Endothelial cell of umbilical vein (primary cell): ENCODE data around the gene GKN2. TPM values are rescaled to one million over a fixed set of nuclear protein-coding genes. Genes with fewer than 3 reads are reported as not detected.

Source experiments
- BruUV-seq: library from RNA; stranded (reverse); fragments of 400-500 nt; replicated peaks from 2 replicates; lab custom pipeline; 2021; lab: Mats Ljungman, UMichigan
- CTCF ChIA-PET: fragments of 300-600, 350-600 bp; sonication (Branson Sonifier 250); formaldehyde crosslinking; loops from one replicate; lab custom pipeline; 2021; ENCODE audit warnings: antibody characterized with exemption, inconsistent platforms; lab: Charles Lee
- POLR2A ChIA-PET: fragments of 300-600, 350-600 bp; sonication (Branson Sonifier 250); formaldehyde crosslinking; loops from one replicate; lab custom pipeline; 2021; ENCODE audit warnings: antibody characterized with exemption, inconsistent platforms; lab: Charles Lee
- DNase-seq: peaks from one replicate; pipeline ENCODE4 v3.0.0-alpha.2; 2011; ENCODE audit warnings: low read depth, low spot score
- FAIRE-seq: peaks from 2 replicates; lab custom pipeline; 2011; peaks lifted over from hg19 to GRCh38; lab: Jason Lieb, UNC
- H2AFZ ChIP-seq: 2 replicates; pipeline ENCODE4 v1.6.0; 2012; ENCODE audit warnings: low read depth, low read length, control low read depth, inconsistent platforms
- H3K27ac ChIP-seq: 2 replicates; pipeline ENCODE4 v1.5.1; 2011; ENCODE audit warnings: low read depth, mild to moderate bottlenecking, control low read depth, low read length, moderate library complexity; ENCODE audit not compliant: insufficient read depth
- H3K27me3 ChIP-seq, 2 experiments: 2 replicates each; pipeline versions ENCODE4 v1.6.0 to v1.6.1; 2011; ENCODE audit warnings: low read length in 2 of 2, mixed read lengths in 1 of 2; ENCODE audit not compliant: control insufficient read depth in 2 of 2, insufficient read depth in 2 of 2
- H3K36me3 ChIP-seq, 2 experiments: 2 replicates in 1 of 2; 3 replicates in 1 of 2; pipeline ENCODE4 v1.5.1; 2011; ENCODE audit warnings: low read length in 2 of 2, mild to moderate bottlenecking in 1 of 2, moderate library complexity in 1 of 2; ENCODE audit not compliant: control insufficient read depth in 2 of 2, insufficient read depth in 2 of 2; ENCODE audit errors: extremely low read depth in 1 of 2
- H3K4me1 ChIP-seq: 3 replicates; pipeline ENCODE4 v1.5.1; 2011; ENCODE audit warnings: mild to moderate bottlenecking, low read length; ENCODE audit not compliant: control insufficient read depth, insufficient read depth; ENCODE audit errors: extremely low read depth
- H3K4me2 ChIP-seq: 2 replicates; pipeline ENCODE4 v1.6.1; 2011; ENCODE audit warnings: low read length, control low read depth, mixed read lengths; ENCODE audit not compliant: insufficient read depth
- H3K4me3 ChIP-seq, 3 experiments: fragments of 200-600 bp in 1 of 3; sonication (generic), shearing (Covaris generic) in 1 of 3; replicated peaks in 1 of 3; 2 replicates each; pipeline ENCODE4 v1.5.1; 2011 to 2016; ENCODE audit warnings: control low read depth in 3 of 3, low read length in 3 of 3, mild to moderate bottlenecking in 2 of 3, inconsistent platforms in 1 of 3, low read depth in 1 of 3, moderate library complexity in 1 of 3; ENCODE audit not compliant: insufficient read depth in 1 of 3
- H3K79me2 ChIP-seq: 2 replicates; pipeline ENCODE4 v1.6.0; 2012; ENCODE audit warnings: low read length, inconsistent platforms; ENCODE audit not compliant: control insufficient read depth, insufficient read depth
- H3K9ac ChIP-seq: replicated peaks from 2 replicates; pipeline ENCODE3; 2011; ENCODE audit warnings: low read length, control low read depth; ENCODE audit not compliant: insufficient read depth; ENCODE audit errors: extremely low read depth
- H3K9me1 ChIP-seq: replicated peaks from 3 replicates; pipeline ENCODE4 v1.6.0; 2011; ENCODE audit warnings: mild to moderate bottlenecking, low read length; ENCODE audit not compliant: control insufficient read depth, insufficient read depth; ENCODE audit errors: extremely low read depth
- H3K9me3 ChIP-seq: replicated peaks from 2 replicates; pipeline ENCODE4 v1.5.1; 2012; ENCODE audit warnings: low read length, inconsistent platforms; ENCODE audit not compliant: control insufficient read depth, insufficient read depth
- H4K20me1 ChIP-seq: replicated peaks from 2 replicates; pipeline ENCODE3; 2011; ENCODE audit warnings: mild to moderate bottlenecking, low read length; ENCODE audit not compliant: control insufficient read depth, insufficient read depth; ENCODE audit errors: extremely low read depth
- CTCF ChIP-seq, 2 donors: IDR thresholded peaks; 1 replicate in 1 of 2; 2 replicates in 1 of 2; pipeline ENCODE4 v1.5.1; 2011; ENCODE audit warnings: low read length in 2 of 2, mild to moderate bottlenecking in 2 of 2, moderate library complexity in 2 of 2, control low read depth in 1 of 2, inconsistent platforms in 1 of 2, low read depth in 1 of 2; ENCODE audit not compliant: insufficient read depth in 1 of 2; ENCODE audit errors: extremely low read depth in 1 of 2
- EZH2 ChIP-seq: IDR thresholded peaks from 2 replicates; pipeline ENCODE4 v1.6.1; 2012; ENCODE audit warnings: borderline replicate concordance, low read depth, mild to moderate bottlenecking, moderate library complexity, low read length, inconsistent platforms; ENCODE audit not compliant: severe bottlenecking
- FOS ChIP-seq: IDR thresholded peaks from 2 replicates; pipeline ENCODE4 v1.6.1; 2011; ENCODE audit warnings: mild to moderate bottlenecking, low read length, moderate library complexity, borderline replicate concordance; ENCODE audit not compliant: insufficient read depth
- GATA2 ChIP-seq: IDR thresholded peaks from 2 replicates; pipeline ENCODE4 v1.7.0; 2011; ENCODE audit warnings: low read depth, mild to moderate bottlenecking, moderate library complexity, mixed read lengths, low read length; ENCODE audit not compliant: insufficient read length, insufficient read depth
- JUN ChIP-seq: IDR thresholded peaks from 2 replicates; pipeline ENCODE4 v1.6.1; 2011; ENCODE audit warnings: borderline replicate concordance, low read depth; ENCODE audit not compliant: insufficient read length, insufficient read depth
- MAX ChIP-seq: IDR thresholded peaks from 2 replicates; pipeline ENCODE4 v1.6.1; 2011; ENCODE audit not compliant: insufficient read depth, insufficient read length
- MYC ChIP-seq: IDR thresholded peaks from one replicate; pipeline ENCODE4 v1.6.1; 2011; ENCODE audit warnings: mild to moderate bottlenecking, low read depth, low read length
- POLR2A ChIP-seq: IDR thresholded peaks from 2 replicates; pipeline ENCODE4 v1.6.1; 2012; ENCODE audit warnings: low read depth, mild to moderate bottlenecking, control low read depth, low read length
- POLR2AphosphoS5 ChIP-seq: IDR thresholded peaks from 2 replicates; pipeline ENCODE4 v1.6.1; 2012; ENCODE audit warnings: low read depth, mild to moderate bottlenecking, control low read depth, low read length, moderate library complexity; ENCODE audit not compliant: insufficient read depth
- dilution Hi-C: fragments of 300-500 bp; cut with MboI; formaldehyde crosslinking; loops from one replicate; pipeline ENCODE4 v1.15.0; 2019; ENCODE audit warnings: low sequenced_read_pairs; ENCODE audit not compliant: extremely low pct_ligation_motif_present
- intact Hi-C: fragments of 100-400 bp; cut with micrococcal nuclease; formaldehyde crosslinking; loops from one replicate; pipeline ENCODE4 v1.10.0; 2022
- polyA plus RNA-seq, 4 experiments: library from polyadenylated mRNA; depleted of rRNA in 3 of 4; stranded (reverse) in 3 of 4; unstranded in 1 of 4; fragments of >200 nt; gene quantifications; 2 replicates each; pipeline versions ENCODE4 v1.2.1 to v1.2.3, GENCODE V29; 2011 to 2012; ENCODE audit warnings: missing spikeins in 1 of 4
- total RNA-seq: library from RNA; stranded (reverse); gene quantifications from 2 replicates; pipeline ENCODE4 v1.2.3, GENCODE V29; 2021

The GKN2 gene
- total and polyA plus RNA-seq, 2 donors (not counting 3 experiments of a cell fraction or from before 2014, with no cell fraction given) = not detected

DNA sequence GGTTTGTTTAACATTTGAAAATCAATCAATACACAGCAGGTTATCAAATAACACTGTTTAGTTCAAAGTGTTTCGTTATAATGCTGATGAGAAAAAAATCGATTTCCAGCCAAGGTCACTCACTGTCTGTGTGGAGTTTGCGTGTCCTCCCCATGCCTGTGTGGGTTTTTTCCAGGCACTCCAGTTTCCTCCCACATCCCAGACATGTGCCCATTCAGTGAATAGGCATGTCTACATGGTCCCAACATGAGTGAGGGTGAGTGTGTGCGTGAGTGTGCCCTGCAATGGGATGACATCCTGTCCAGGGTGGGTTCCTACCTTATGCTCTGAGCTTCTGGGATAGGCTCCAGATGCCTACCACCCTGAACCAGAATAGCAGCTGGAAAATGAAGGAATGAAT, 8.7 kb upstream of the GKN2 start:
- H3K9me3 ChIP-seq = no peaks in the 10 kb centered on the region
- TF ChIP-seq FOS (no peak), POLR2A (no peak), GATA2 (no peak), MAX (no peak), JUN (no peak), MYC (no peak), CTCF (IDR thresholded peaks at IDR 0.05; ENCODE audit: extremely low read depth in 1 of 2, insufficient read depth in 1 of 2, low read depth in 1 of 2, low read length in 2 of 2) (no peak), EZH2 (no peak), POLR2AphosphoS5 (no peak)
- H3K4me3 ChIP-seq = no peak overlapping the region
- BruUV-seq = no TSS peak
- no peak overlapping the region for H3K27ac ChIP-seq
- H3K4me2 ChIP-seq = no peak overlapping the region
- intact Hi-C loops = no loop called here
- H2AFZ ChIP-seq = no peak overlapping the region
- peaks cover 4 to 7% of the 10 kb centered on the region in 2 experiments for H3K27me3 ChIP-seq
- POLR2A ChIA-PET = no interaction called here
- H4K20me1 ChIP-seq = no peaks in the 10 kb centered on the region
- H3K4me1 ChIP-seq = no peaks in the 10 kb centered on the region
- no peak for DNase-seq
- no peaks in the 10 kb centered on the region for H3K36me3 ChIP-seq
- H3K9ac ChIP-seq = no peak overlapping the region
- dilution Hi-C loops = no loop called here
- H3K9me1 ChIP-seq = no peaks in the 10 kb centered on the region
- no peak for FAIRE-seq
- CTCF ChIA-PET = interaction anchor here (1.0 kb wide), 1 partner anchor 8 kb away, joined by 4 read pairs; the partner anchor contains the start of gene GKN2
- no peaks in the 10 kb centered on the region for H3K79me2 ChIP-seq
